Activated T-cell treated with anti-CD3 and anti-CD28 coated beads for 1 hour (primary cell): Measurements from ENCODE around the gene RBPJ.
A peak's percentile ranks its signal among the peaks of the same experiment; 100 is the strongest.
"Not testable (repeated sequence)": the region's sequence is repeated elsewhere in the genome, so short reads cannot be mapped to it uniquely, and the experiment has no call there.

ENCODE experiments used
- DNase-seq: peaks from one replicate; pipeline ENCODE4 v3.0.0-alpha.2; 2020; ENCODE audit warnings: low read depth

Gene RBPJ

DNA sequence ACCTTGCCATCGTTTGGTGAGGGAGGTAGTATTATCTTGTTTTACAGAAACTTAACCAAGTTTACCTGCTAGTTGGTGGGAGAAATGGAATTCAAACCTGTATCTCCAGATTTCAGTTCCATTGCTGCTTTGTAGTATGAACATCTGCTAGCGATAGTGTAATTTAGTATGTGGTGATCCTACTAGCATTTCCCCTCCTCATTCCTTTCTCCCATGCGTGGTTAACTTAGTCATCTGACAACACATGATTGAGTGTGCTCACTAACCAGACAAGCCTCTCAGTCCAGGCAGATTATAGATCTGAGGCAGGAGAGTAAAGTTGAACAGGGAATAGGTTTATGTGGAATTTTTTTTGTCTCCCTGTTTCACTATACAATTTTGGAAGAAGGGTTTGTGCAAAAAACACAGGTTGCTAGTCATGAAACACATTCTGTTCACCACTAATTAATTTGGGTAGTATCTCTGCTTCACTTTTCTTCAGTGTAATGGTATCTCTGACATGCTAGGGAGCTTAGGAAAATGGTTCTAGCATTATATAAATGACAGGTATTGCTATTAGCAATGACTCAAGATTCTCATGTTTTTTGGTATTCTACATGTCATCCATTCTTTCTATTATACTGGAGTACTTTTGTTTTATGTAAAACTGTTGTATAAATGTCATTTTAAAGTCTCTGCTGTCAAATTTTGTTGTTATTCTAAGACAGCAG, 21.7 kb downstream of the RBPJ start:
- no peak for DNase-seq

DNA sequence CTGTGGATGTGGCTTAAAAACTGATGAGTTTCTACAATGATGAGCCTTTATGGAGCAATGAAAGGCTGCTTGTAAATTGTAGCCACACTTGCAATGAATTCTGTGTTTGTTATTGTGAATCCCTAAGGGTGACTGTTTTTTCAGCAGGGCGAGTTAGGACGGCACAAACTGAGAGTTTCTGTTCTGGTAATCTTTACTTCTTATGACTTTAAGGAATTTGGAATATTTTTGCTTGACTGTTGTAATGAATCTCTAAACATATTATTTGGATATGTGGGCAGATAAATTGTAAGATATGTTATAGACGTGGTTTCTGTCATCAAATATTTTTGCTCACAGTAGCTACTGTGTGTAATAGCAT, 22.2 kb downstream of the RBPJ start:
- no peak for DNase-seq

DNA sequence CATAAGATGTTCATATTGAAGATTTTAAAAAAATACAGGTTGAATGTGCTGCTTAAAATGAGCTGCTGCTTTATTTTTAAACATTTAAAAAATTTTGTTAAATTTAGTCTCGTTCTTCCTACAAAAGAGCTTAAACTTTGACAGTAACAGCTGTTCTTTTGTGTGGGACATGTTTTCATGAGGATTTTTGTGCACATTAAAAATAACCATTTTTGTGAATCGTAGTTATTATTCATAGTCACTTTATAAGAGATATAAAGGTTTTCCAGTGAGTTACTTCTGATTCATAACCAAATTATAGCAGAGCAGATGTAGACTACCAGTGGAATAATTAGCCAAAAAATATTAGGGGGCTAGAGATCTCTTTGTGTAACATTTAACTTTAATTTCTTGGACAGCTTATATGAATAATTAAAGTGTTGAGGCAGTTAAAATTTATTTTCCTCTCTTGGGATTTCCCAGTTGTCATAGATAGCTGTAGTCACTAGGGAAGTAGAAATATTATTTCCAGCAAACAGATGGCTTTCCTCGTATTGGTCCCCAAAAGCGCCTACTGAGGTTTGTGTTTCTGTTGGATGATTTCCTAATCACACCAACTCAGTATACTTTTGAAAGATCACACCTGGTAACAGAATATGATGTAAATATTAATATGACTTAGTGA, 24.2 kb downstream of the RBPJ start:
- no peak for DNase-seq

DNA sequence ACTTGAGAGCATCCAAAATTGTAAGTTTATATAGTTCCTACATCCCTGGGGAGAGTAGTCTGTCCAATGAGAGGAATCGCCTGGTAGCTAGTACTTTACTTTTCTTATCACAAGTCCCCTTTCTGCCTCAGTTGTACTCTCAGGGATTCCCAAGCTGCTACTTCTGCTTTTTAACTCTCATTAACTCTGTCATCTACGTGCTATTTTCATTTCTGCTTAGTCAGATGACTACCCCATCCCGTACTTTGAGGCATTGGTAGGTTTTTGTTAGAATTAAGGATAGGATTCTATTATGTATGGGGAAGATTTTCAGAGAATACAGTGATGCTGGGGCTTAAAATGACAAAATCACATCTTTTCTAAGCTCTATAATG, 24.7 kb downstream of the RBPJ start:
- DNase-seq: no peak

DNA sequence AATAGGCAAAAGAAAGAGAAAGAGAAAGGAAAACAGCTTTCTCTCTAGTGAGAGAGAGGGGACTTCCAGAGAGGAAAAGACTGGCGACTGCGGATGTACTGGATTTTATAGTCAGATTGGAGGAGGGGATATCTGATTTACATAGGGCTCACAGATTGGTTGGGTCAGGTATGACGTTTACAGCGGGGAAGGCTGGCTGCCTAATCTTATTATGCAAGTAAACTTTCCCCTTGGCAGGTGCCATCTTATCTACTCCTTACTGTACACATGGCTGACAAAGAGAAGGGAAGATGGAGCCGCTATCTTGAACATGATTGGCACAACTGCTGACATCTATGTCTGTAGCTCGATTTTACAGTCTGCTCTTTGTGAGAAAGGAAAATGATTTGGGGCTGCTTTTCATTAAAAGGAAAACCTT, 25.4 kb downstream of the RBPJ start:
- no peak for DNase-seq

DNA sequence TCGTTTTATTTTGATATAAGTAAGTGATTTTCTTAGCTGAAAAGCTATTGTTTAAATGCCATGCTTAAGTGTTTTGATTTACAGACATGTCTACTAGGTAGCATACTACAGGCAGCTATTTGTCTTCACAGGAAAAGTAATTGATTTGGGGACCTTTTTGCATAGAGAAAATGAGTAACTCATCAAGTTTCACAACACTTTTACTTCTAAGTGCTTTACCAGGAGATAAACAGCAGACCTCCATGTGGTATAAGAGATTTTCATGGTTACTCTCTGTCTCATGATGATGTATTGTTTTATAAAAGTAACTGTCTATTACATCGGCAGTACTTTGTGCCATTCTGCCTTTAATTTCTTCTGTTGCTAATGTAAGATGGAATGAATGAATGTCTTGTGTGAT, 28.7 kb downstream of the RBPJ start:
- DNase-seq: no peak

DNA sequence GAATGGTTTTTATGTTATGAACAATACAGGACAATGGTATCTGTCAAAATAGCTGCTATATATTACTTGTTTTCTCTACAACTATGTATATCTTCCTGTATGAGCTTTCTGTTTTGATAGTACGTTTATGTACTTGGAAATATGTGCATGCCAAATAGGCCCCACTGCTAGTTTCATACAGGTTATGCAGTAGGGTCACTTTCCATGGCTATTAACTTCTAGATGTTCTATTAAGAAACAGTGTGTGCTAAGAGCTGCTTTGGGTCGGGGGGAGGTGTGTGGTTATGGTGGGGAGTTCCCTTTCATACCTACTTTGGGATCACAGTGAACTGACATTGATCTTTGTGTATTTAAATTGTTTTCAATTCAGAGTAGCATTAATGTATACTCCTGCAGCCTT, 30.9 kb downstream of the RBPJ start:
- no peak for DNase-seq

DNA sequence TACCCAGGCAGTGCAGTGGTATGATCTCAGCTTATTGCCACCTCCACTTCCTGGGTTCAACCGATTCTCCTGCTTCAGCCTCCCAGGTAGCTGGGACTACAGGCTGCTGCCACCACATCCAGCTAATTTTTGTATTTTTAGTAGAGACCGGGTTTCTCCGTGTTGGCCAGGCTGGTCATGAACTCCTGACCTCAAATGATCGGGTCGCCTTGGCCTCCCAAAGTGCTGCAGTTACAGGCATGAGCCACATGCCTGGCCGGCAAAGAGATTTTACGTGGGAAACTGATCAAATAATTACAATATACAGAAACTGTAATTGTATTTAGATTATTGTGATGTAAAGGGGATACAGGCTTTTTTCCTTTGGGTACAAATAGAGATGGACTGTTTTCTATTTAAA, 33.7 kb downstream of the RBPJ start:
- no peak for DNase-seq

DNA sequence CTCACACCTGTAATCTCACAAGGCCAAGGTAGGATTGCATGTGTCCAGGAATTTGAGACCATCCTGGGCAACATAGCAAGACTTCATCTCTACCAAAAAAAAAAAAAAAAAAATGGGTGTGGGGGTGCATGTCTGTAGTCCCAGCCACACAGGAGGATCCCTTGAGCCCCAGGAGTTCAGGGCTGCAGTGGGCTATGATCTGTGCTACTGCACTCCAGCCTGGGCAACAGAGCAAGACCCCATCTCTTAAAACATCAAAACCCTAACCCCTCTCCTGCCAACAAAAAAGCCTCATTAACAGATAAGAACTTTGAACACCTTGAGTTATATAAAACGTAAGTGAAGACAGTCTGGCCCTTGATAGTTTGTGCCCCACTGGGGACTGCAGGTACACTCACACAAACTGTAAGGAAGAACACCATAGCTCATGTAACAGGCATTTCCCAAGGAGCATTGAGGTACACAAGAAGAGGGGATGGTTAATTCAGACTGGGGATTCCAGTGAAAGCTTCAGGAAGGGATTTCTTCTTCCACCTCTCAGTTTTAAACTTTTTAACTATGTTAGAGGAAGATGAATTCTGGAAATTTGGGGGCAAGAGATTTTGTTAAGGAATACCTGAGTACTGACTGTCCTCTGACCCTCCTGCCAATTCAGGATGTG, 34.7 kb downstream of the RBPJ start:
- no peak for DNase-seq

DNA sequence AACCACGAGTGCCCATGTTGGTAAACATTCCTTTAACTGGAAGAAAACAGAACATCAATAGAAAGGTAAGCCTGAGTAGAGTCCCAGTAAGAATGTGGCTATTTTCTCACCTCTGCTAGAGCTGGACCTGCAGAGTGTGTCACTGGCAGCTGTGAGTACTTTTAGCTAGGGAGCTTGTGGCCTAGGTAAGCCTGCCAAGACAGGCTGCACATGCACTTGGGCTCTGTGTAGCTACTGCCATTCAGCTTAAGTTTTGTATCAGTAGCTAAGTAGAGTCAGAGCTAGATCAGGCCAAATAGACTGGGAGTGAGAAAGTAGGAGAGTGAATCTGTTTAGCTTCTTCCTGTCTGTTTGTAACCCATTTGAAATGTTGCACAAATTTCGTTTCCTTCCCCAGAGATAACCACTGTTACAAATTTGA, 35.3 kb downstream of the RBPJ start:
- no peak for DNase-seq

DNA sequence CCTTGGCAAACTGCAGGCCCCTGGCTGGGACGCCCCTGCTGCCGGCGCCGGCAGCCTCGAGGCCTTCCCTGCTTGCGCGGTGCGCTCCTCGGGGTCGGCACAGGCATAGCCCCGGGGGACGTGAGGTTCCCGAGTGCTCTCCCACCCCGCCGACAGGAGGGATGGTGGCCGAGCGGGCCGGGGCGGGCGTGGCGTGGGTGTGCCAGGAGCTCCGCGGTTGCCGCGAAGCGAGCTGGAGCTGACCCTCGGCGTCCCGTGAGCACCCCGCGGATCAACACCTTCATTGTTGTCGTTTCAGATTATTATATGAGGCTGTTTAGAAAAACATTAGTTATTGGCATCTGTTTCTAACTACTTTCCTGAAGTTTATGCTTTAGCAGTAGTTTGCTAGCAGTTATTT, 38.7 kb downstream of the RBPJ start:
- DNase-seq: not testable (repeated sequence)

DNA sequence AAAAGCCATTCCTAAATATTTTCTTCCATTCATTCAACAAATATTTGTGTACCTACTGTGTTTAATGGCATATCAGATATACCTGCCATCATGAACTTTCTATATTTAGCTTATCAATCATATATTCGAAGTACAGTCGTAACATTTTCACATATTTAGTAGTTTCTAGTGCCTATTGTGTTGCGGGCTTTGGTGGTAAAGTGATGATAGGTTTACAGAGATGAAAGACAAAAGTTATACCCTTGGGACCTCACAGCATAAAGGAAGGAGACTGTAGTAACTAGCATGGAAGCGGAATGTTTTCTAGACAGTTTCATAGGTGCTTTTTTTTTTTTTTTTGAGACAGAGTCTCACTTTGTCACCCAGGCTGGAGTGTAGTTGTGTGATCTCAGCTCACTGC, 39.5 kb downstream of the RBPJ start:
- no peak for DNase-seq

DNA sequence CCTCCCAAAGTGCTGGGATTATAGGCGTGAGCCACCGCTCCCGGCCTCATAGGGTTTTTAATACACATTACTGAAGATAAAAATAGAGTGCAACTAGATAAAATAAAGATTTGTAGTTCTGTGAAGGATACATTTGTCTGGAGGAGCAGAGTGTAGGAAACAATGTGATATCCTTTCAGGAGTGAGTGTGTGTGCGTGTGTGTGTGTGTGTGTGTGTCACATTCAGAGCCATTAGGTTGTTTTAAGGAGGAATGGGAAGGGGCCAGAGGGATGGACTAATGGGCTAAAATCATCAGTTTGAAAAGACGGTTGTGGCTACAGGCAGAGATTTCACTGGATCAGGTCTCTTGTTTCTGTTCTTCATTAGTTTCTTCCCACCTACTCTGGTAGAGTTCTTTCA, 40.0 kb downstream of the RBPJ start:
- DNase-seq: no peak

DNA sequence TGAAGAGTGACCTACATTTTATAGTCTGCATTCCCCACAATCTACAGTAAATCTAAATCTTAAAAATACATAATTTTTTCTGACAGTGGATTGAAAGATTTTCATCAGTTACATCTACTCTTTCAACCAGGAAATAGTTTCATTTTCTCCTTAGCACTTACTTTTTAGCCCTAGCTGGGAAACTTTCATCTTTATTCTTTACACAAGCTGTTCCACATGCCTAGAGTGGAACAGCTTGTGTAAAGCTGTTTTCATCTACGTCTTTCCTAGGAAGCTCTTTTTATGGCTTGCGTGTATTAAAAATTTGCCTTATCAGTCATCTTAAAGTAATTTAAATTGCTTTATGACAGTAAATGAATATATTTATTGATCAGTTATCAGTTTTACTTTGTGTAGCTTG, 40.5 kb downstream of the RBPJ start:
- DNase-seq: no peak

DNA sequence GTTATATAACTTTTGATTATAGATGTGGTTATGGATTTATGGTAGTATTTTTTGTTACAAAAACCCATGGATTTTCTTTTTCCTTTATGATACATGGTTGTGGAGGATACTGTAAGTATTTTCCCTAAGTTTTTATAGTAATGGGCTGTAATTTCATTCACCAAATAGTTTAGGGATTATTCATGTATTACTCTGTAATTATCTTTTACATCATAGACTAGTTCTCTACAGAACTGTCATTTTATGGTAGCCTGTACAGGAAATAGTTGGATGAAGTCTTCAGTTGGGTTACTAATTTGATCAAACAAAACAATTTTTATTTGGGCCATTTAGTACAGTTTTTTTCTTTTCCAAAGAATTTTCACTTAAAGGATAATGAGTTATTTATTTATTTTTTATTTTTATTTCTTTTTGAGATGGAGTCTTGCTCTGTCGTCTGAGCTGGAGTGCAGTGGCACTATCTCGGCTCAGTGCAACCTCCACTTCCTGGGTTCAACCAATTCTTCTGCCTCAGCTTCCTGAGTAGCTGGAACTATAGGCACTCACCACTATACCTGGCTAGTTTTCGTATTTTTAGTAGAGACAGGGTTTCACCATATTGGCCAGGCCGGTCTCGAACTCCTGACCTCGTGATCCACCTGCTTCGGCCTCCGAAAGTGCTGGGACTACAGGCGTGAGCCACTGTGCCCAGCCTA, 42.1 kb downstream of the RBPJ start:
- no peak for DNase-seq

DNA sequence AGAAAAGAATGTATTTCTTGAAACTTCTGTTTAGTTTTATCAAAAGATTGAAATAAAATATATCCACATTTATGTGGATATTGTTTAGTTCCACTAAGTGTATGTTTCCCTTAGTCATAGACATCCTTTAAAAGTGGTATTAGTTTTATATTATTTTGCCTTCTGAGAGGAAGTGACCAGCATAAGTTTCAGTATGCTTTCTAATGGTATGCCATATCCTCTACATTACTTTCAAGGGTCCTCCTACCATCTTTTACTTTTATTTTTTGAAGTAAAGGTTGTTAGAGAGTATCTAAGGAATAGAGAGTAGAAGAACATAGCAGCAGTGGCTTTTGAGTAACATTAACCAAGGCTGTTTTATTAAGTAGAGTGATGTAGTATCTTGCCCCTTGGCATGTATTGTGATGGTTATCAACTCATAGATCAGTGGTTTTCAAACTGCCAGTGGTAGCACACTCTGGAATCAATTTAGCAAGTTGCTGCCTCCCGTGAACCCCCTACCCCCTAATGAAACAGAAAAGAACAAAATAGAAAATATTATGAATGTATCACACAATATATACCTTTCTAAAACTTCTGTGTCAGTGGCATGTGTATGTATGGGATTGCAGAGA, 44.8 kb downstream of the RBPJ start:
- DNase-seq: no peak

DNA sequence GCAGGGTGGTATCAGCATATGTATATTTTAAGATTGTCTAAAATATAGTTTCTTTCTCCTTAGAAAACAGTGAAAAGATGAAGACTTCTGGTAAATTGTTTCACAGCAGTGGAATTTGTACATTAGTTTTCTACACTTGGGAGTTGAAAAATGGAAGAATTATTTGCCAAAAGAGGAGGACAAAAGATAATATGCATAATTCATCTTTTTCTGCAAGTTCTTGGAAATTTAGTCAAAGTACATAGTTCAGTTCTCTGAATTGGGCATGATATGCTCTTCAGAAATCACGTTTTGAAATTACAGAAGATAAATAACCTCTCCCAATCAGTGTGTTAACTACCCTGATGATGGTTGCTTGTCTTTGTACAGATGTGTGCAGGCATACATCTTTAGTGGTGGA, 47.0 kb downstream of the RBPJ start:
- no peak for DNase-seq

DNA sequence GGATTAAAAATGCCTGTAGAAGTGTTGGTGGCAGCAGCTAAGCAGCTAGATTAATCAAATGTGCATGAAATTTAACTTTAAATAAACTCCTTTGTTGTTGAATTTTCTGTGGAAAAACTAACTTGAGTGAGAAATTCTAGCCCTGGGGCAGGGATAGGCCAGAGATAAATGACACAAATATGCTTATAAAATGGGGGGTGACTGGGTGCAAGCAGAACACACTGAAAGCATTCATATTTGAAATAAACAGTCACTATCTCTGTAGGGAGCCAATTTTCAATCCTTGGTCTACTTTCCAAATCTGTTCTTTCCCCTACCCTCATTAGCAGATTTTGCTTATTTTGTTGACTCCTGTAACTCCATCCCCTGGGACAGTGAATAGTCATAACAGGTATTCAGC, 47.9 kb downstream of the RBPJ start:
- DNase-seq: no peak

DNA sequence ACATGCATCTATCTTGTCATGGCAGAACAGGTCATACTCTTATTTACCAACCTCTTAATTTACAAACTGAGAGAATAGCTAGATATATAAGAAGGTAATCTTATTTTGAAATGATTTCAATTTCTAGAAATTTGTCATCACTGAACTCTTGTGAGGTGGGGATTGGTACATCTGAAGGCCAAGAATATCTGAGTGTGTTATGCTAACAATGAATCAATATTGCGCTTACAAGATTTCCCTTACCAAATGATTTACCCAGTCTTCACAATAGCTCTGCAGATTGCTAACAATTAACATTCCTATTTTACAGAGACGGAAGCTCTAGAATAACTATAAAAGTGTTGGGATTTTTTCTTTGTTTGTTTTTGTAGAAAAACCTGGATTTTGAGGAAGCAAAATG, 48.3 kb downstream of the RBPJ start:
- no peak for DNase-seq

DNA sequence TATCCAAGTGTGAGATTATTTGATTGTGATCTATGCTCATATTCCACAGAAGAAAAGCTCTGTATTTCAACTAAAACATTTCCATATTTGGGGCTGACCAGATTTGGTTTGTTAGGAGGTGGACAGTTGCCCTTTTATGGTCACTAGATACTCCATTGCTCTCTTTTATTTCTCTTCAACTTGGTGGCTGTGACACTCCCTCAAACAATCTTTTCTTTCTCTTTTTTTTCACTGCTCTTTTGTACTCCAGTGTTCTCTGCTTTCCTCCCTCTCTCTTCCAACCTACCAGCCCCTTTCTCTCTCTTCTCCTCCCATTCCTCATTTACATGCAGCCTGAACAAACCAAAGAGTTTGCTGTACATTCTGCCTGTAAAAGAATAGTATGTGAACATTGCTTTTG, 48.8 kb downstream of the RBPJ start:
- DNase-seq: no peak

DNA sequence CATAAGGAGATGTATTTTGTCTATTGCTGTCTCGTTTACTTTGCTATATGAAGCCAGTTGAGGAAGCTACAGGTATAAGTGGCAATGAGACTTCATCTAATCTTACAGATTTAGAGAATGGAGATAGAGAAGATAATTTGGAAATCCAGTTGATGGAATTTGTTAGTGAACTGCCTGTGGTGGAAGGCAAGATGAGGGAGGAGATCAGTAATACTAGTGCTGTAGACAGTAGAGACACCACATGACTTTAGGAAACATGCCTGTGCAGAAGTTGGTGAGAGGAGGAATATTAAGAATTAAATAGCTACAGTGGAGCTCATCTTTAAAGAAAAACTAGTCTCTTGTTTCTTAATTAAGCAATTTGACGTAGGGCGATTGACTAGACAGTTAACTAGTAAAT, 51.3 kb downstream of the RBPJ start:
- DNase-seq: no peak

DNA sequence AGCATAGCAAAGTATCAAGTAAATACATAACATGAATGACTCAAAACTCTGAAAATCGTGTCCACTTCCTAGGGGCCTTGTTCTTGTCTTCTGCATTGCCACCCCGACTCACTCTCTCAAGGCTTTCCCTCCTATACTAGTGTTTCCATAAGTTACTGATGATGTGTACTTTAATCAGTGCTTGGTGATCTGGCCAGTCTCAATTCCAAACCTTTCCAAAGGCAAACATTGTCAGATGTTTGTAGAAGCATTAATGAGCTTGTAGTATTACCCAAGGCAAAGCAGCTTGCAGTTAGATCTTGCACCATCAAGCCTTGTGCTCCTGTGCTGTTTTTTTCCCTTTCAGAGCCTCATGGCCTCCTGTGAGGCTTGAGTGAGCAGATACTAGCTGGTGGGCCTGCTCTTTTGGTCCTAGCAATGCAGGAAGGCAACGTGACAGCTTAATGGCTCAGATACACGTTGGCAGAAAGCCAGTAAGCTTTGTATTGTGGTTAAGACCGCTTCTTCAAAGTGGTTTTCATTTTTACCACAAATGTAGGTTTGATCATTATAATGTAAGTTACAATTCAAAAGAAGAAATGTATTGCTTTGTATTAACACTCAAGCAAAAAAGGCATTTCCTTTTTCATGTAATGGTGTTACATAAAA, 51.8 kb downstream of the RBPJ start:
- DNase-seq: peak; percentile 3
